ENCODE measurements around the gene KIF20A. TPM values are rescaled to one million over a fixed set of nuclear protein-coding genes. Genes with fewer than 3 reads are reported as not detected.

Gene KIF20A
- total RNA-seq, 4 donors from 2014 or later, result 0.50 to 1.1 TPM; not detected in 2

DNA sequence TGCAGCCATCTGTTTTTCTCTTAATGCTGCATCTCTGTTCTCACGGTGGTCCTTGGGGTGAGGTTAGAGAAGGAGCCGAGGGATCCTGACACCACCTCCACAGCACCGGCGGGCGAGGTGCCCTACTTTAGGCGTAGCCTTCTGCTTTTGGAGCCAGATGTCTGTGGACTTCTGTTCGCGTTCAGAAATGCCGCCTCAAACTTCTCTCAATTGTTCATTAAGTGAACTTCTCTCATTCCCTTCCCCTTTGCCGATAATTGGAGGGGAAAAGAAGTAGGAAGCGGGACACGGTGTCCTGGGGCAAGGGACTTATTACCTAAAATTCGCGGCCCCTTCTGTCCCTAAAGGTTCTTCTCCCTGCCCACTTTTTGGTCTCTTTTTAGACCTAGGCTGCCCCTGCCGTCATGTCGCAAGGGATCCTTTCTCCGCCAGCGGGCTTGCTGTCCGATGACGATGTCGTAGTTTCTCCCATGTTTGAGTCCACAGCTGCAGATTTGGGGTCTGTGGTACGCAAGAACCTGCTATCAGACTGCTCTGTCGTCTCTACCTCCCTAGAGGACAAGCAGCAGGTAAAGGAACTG, 455 bp downstream of the KIF20A start:
- intact Hi-C loops (cut with DNase I), result no loop called here
- 1% methylated on average over 22 of the region's 23 CpGs for WGBS
- no peak for DNase-seq (ENCODE audit: extremely low spot score)
- Histone ChIP-seq H3K36me3 (peaks cover 5 to 41% (median 34%) of the 10 kb centered on the region in 4 donors), H3K27me3 (no peaks in the 10 kb centered on the region), H3K9me3 (no peaks in the 10 kb centered on the region), H3K27ac (replicated peaks in 1 of 4) (peak overlapping the region in 3 of 4 donors; percentile 88 to 91 (median 90)), H3K4me3 (peak overlapping the region; percentile 72 to 88 (median 86)), H3K4me1 (peaks cover 19 to 37% (median 27%) of the 10 kb centered on the region in 4 donors)
- TF ChIP-seq POLR2AphosphoS5 (IDR thresholded peaks at IDR 0.05) (no peak), POLR2A (IDR thresholded peaks at IDR 0.05; ENCODE audit: low read depth) (no peak), EP300 (IDR thresholded peaks at IDR 0.05) (no peak)
- TF ChIP-seq, protein P1, sequence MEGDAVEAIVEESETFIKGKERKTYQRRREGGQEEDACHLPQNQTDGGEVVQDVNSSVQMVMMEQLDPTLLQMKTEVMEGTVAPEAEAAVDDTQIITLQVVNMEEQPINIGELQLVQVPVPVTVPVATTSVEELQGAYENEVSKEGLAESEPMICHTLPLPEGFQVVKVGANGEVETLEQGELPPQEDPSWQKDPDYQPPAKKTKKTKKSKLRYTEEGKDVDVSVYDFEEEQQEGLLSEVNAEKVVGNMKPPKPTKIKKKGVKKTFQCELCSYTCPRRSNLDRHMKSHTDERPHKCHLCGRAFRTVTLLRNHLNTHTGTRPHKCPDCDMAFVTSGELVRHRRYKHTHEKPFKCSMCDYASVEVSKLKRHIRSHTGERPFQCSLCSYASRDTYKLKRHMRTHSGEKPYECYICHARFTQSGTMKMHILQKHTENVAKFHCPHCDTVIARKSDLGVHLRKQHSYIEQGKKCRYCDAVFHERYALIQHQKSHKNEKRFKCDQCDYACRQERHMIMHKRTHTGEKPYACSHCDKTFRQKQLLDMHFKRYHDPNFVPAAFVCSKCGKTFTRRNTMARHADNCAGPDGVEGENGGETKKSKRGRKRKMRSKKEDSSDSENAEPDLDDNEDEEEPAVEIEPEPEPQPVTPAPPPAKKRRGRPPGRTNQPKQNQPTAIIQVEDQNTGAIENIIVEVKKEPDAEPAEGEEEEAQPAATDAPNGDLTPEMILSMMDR (IDR thresholded peaks at IDR 0.05), result no peak

DNA sequence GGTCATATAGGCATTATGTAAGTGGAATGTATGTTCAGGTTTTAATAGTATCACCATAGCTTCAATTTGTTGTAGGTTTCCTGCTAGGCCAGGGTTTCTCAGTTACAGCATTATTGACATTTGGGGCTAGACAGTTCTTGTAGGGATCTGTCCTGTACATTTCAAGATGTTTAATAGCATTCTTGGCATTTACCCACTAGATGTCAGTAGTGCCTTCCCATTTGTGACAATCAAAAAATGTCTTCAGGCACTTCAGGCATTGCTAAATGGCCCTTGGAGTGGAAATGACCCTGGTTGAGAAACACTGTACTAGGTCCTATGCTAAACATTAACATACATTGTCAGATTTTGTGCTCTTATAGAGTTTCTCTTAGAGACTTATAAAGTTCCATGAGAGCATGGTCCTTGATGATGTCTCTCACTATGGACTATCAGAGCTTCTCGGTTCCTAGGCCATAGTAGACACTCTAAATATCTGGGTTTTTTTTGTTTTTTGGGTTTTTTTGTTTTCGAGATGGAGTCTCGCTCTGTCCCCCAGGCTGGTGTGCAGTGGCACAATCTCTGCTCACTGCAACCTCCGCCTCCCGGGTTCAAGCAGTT, 1.4 kb downstream of the KIF20A start:
- H3K36me3 ChIP-seq, result peaks cover 5 to 41% (median 31%) of the 10 kb centered on the region in 4 donors
- no peaks in the 10 kb centered on the region for H3K27me3 ChIP-seq
- DNase-seq (ENCODE audit: extremely low spot score), result no peak
- WGBS, result 73% methylated on average over 5 of the region's 5 CpGs
- H3K4me3 ChIP-seq, result no peak overlapping the region
- H3K4me1 ChIP-seq, result peaks cover 19 to 36% (median 27%) of the 10 kb centered on the region in 4 donors
- intact Hi-C loops (cut with DNase I), result no loop called here
- TF ChIP-seq, protein P1 (IDR thresholded peaks at IDR 0.05), result no peak
- TF ChIP-seq POLR2AphosphoS5 (IDR thresholded peaks at IDR 0.05), result no peak
- TF ChIP-seq EP300 (IDR thresholded peaks at IDR 0.05), result no peak
- TF ChIP-seq POLR2A (IDR thresholded peaks at IDR 0.05; ENCODE audit: low read depth), result no peak
- H3K9me3 ChIP-seq, result no peaks in the 10 kb centered on the region
- H3K27ac ChIP-seq (replicated peaks in 1 of 4), result no peak overlapping the region

DNA sequence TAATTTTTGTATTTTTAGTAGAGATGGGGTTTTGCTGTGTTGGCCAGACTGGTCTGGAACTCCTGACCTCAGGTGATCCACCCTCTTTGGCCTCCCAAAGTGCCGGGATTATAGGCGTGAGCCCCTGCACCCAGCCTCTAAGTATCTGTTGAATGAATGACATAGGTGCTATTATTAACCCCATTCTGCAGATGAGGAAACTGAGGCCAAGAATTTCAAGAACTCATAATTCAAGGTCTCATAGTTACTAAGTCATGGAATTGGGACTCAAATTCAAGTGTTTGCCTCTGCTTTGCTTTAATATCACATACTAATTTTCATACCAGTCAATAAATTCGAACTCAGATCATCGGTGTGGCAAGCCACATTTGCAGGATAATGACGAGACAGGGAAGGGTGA, 1.9 kb downstream of the KIF20A start:
- no peaks in the 10 kb centered on the region for H3K9me3 ChIP-seq
- no peak overlapping the region for H3K27ac ChIP-seq (replicated peaks in 1 of 4)
- H3K36me3 ChIP-seq, result peaks cover 5 to 38% (median 29%) of the 10 kb centered on the region in 4 donors
- H3K27me3 ChIP-seq, result no peaks in the 10 kb centered on the region
- TF ChIP-seq POLR2AphosphoS5 (IDR thresholded peaks at IDR 0.05), result no peak
- TF ChIP-seq, protein P1 (IDR thresholded peaks at IDR 0.05), result no peak
- TF ChIP-seq POLR2A (IDR thresholded peaks at IDR 0.05; ENCODE audit: low read depth), result no peak
- no peak for TF ChIP-seq EP300 (IDR thresholded peaks at IDR 0.05)
- H3K4me1 ChIP-seq, result peaks cover 19 to 30% (median 27%) of the 10 kb centered on the region in 4 donors
- no peak overlapping the region for H3K4me3 ChIP-seq
- DNase-seq (ENCODE audit: extremely low spot score), result no peak
- intact Hi-C loops (cut with DNase I), result no loop called here
- 92% methylated on average over 5 of the region's 5 CpGs for WGBS

DNA sequence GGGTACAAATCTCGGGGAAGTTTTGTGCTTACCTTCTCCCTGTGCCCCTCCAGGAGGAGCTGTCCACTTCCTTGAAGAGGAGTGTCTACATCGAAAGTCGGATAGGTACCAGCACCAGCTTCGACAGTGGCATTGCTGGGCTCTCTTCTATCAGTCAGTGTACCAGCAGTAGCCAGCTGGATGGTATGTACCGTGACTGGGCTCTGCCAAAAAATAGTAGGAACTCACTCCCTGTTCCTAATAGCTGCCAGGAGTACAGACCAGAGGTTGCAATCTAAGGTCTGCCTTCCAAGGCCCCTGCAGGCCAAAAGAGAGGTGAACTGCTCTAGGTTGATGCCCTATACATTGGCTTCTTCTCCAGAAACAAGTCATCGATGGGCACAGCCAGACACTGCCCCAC, 3.9 kb downstream of the KIF20A start:
- peaks cover 15 to 47% (median 35%) of the 10 kb centered on the region in 4 donors for H3K36me3 ChIP-seq
- no peaks in the 10 kb centered on the region for H3K9me3 ChIP-seq
- WGBS, result 96% methylated on average over 6 of the region's 6 CpGs
- peaks cover 6 to 10% (median 9%) of the 10 kb centered on the region in 4 donors for H3K4me1 ChIP-seq
- DNase-seq (ENCODE audit: extremely low spot score), result no peak
- H3K4me3 ChIP-seq, result no peak overlapping the region
- TF ChIP-seq, protein P1 (IDR thresholded peaks at IDR 0.05), result no peak
- TF ChIP-seq POLR2A (IDR thresholded peaks at IDR 0.05; ENCODE audit: low read depth) (no peak), EP300 (IDR thresholded peaks at IDR 0.05) (no peak), POLR2AphosphoS5 (IDR thresholded peaks at IDR 0.05) (no peak)
- no peaks in the 10 kb centered on the region for H3K27me3 ChIP-seq
- no peak overlapping the region for H3K27ac ChIP-seq (replicated peaks in 1 of 4)
- intact Hi-C loops (cut with DNase I), result no loop called here
